Peyer's patch (tissue), 4 donors: ENCODE data around the gene PDE2A.

ENCODE experiments used
- CTCF ChIP-seq, 6 experiments: fragments of 450-650 bp in 4 of 6; fragments of 200-600 bp in 2 of 6; sonication (generic) in 1 of 6; IDR thresholded peaks; one replicate each; pipeline ENCODE4 v1.5.1; 2017 to 2019; ENCODE audit warnings: antibody characterized with exemption in 6 of 6, mild to moderate bottlenecking in 3 of 6, moderate library complexity in 1 of 6
- POLR2A ChIP-seq, 2 donors: fragments of 450-650 bp; IDR thresholded peaks; one replicate each; pipeline ENCODE4 v1.5.1; 2017; ENCODE audit warnings: antibody characterized with exemption in 2 of 2, mild to moderate bottlenecking in 2 of 2, moderate library complexity in 2 of 2

- no peak for TF ChIP-seq CTCF (IDR thresholded peaks at IDR 0.05)
- no peak for TF ChIP-seq POLR2A (IDR thresholded peaks at IDR 0.05)
These were observed 15.1 kb downstream of the PDE2A start for GRCh38 chr11:72658989-72659640.
